Neural cell (in vitro differentiated cells): Measurements from ENCODE around the gene TTC8. TPM values are rescaled to one million over a fixed set of nuclear protein-coding genes. Genes with fewer than 3 reads are reported as not detected.

Source experiments
- H2AFZ ChIP-seq: fragments of 200-600, 300-800 bp; sonication (generic), shearing (Covaris generic); 2 replicates; pipeline ENCODE4 v1.6.0; 2014; ENCODE audit warnings: low read depth, mild to moderate bottlenecking, antibody characterized with exemption, low read length, moderate library complexity
- H3F3A ChIP-seq: fragments of 200-600 bp; shearing (Covaris generic); 2 replicates; pipeline ENCODE4 v1.6.1; 2016; ENCODE audit warnings: mild to moderate bottlenecking, moderate library complexity, mixed read lengths, antibody characterized with exemption, low read length; ENCODE audit not compliant: insufficient read depth, poor library complexity, severe bottlenecking
- H3K27ac ChIP-seq: fragments of 200-600, 300-800 bp; sonication (generic), shearing (Covaris generic); 2 replicates; pipeline ENCODE4 v1.5.1; 2014; ENCODE audit warnings: mild to moderate bottlenecking, low read length, moderate library complexity
- H3K27me3 ChIP-seq: fragments of 300-800, 200-600 bp; sonication (generic), shearing (Covaris generic); 2 replicates; pipeline ENCODE4 v1.6.0; 2014; ENCODE audit warnings: mild to moderate bottlenecking, low read depth, low read length, moderate library complexity; ENCODE audit not compliant: insufficient read depth
- H3K36me3 ChIP-seq: fragments of 300-800, 200-600 bp; sonication (generic), shearing (Covaris generic); 2 replicates; pipeline ENCODE4 v1.5.1; 2014; ENCODE audit warnings: mild to moderate bottlenecking, antibody characterized with exemption, low read length, moderate library complexity; ENCODE audit not compliant: insufficient read depth
- H3K4me2 ChIP-seq: fragments of 300-800, 200-600 bp; sonication (generic), shearing (Covaris generic); 2 replicates; pipeline ENCODE4 v1.6.0; 2014; ENCODE audit warnings: mild to moderate bottlenecking, low read length
- H3K4me3 ChIP-seq: fragments of 300-800, 200-600 bp; sonication (generic), shearing (Covaris generic); 2 replicates; pipeline ENCODE4 v1.5.1; 2014; ENCODE audit warnings: mild to moderate bottlenecking, low read length, moderate library complexity
- H3K79me2 ChIP-seq: fragments of 200-600 bp; shearing (Covaris generic); replicated peaks from 2 replicates; pipeline ENCODE4 v1.6.0; 2014; ENCODE audit warnings: mild to moderate bottlenecking, low read length, moderate library complexity; ENCODE audit not compliant: insufficient read depth
- H3K9ac ChIP-seq: fragments of 300-800, 200-600 bp; sonication (generic), shearing (Covaris generic); 2 replicates; pipeline ENCODE4 v1.6.1; 2016; ENCODE audit warnings: mild to moderate bottlenecking, low read length, mixed read lengths
- H3K9me2 ChIP-seq: fragments of 200-600 bp; shearing (Covaris generic); 2 replicates; pipeline ENCODE4 v1.6.1; 2016; ENCODE audit warnings: mild to moderate bottlenecking, low read length, mixed read lengths; ENCODE audit not compliant: insufficient read depth
- H3K9me3 ChIP-seq: fragments of 200-600, 300-800 bp; sonication (generic), shearing (Covaris generic); 2 replicates; pipeline ENCODE4 v1.6.1; 2016; ENCODE audit warnings: mild to moderate bottlenecking, mixed run types, low read length, moderate library complexity, mixed read lengths
- H4K20me1 ChIP-seq: fragments of 200-600 bp; shearing (Covaris generic); 2 replicates; pipeline ENCODE4 v1.6.1; 2016; ENCODE audit warnings: mild to moderate bottlenecking, mixed run types; ENCODE audit not compliant: insufficient read depth
- EP300 ChIP-seq: fragments of 450-650 bp; conservative IDR thresholded peaks from 2 replicates; pipeline ENCODE4 v1.6.1; 2014; ENCODE audit warnings: antibody characterized with exemption, mild to moderate bottlenecking, moderate library complexity; ENCODE audit not compliant: poor library complexity, severe bottlenecking
- EZH2 ChIP-seq: fragments of 200-600, 300-800 bp; shearing (Covaris generic), sonication (generic); IDR thresholded peaks from 2 replicates; pipeline ENCODE4 v1.6.1; 2014; ENCODE audit warnings: antibody characterized with exemption, low read length, borderline replicate concordance, mild to moderate bottlenecking; ENCODE audit not compliant: insufficient read depth, poor library complexity, severe bottlenecking
- MXI1 ChIP-seq: fragments of 450-650 bp; conservative IDR thresholded peaks from 2 replicates; pipeline ENCODE4 v1.6.1; 2014; ENCODE audit warnings: antibody characterized with exemption, mild to moderate bottlenecking; ENCODE audit not compliant: poor library complexity, severe bottlenecking
- POLR2AphosphoS5 ChIP-seq: IDR thresholded peaks from 2 replicates; pipeline ENCODE4 v1.6.1; 2012
- RAD21 ChIP-seq: fragments of 450-650 bp; conservative IDR thresholded peaks from 2 replicates; pipeline ENCODE4 v1.6.1; 2014; ENCODE audit warnings: antibody characterized with exemption, mild to moderate bottlenecking, moderate library complexity
- SMC3 ChIP-seq: fragments of 450-650 bp; conservative IDR thresholded peaks from 2 replicates; pipeline ENCODE4 v1.6.1; 2014; ENCODE audit warnings: antibody characterized with exemption, mild to moderate bottlenecking, moderate library complexity; ENCODE audit not compliant: poor library complexity
- TAF1 ChIP-seq: IDR thresholded peaks from 2 replicates; pipeline ENCODE4 v1.6.1; 2012; ENCODE audit warnings: low read depth
- polyA plus RNA-seq: library from polyadenylated mRNA; depleted of rRNA; stranded (reverse); fragments of >200 nt; gene quantifications from 2 replicates; pipeline ENCODE4 v1.2.3, GENCODE V29; 2014
- TF ChIP-seq, protein P1 (sequence below): IDR thresholded peaks from 2 replicates; pipeline ENCODE4 v1.6.1; 2012; ENCODE audit warnings: borderline replicate concordance
- TF ChIP-seq, protein P2 (sequence below): fragments of 450-650 bp; IDR thresholded peaks from 2 replicates; pipeline ENCODE4 v1.5.1; 2014; ENCODE audit warnings: antibody characterized with exemption, mild to moderate bottlenecking, moderate library complexity; ENCODE audit not compliant: poor library complexity, severe bottlenecking

TTC8 gene
- polyA plus RNA-seq, 1 donor from 2014 or later: 28.1 TPM

- TF ChIP-seq, protein P1, sequence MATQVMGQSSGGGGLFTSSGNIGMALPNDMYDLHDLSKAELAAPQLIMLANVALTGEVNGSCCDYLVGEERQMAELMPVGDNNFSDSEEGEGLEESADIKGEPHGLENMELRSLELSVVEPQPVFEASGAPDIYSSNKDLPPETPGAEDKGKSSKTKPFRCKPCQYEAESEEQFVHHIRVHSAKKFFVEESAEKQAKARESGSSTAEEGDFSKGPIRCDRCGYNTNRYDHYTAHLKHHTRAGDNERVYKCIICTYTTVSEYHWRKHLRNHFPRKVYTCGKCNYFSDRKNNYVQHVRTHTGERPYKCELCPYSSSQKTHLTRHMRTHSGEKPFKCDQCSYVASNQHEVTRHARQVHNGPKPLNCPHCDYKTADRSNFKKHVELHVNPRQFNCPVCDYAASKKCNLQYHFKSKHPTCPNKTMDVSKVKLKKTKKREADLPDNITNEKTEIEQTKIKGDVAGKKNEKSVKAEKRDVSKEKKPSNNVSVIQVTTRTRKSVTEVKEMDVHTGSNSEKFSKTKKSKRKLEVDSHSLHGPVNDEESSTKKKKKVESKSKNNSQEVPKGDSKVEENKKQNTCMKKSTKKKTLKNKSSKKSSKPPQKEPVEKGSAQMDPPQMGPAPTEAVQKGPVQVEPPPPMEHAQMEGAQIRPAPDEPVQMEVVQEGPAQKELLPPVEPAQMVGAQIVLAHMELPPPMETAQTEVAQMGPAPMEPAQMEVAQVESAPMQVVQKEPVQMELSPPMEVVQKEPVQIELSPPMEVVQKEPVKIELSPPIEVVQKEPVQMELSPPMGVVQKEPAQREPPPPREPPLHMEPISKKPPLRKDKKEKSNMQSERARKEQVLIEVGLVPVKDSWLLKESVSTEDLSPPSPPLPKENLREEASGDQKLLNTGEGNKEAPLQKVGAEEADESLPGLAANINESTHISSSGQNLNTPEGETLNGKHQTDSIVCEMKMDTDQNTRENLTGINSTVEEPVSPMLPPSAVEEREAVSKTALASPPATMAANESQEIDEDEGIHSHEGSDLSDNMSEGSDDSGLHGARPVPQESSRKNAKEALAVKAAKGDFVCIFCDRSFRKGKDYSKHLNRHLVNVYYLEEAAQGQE: no peak
- no peak for TF ChIP-seq MXI1
- no peak for TF ChIP-seq EZH2
- TF ChIP-seq TAF1: no peak
- TF ChIP-seq SMC3: no peak
- TF ChIP-seq, protein P2, sequence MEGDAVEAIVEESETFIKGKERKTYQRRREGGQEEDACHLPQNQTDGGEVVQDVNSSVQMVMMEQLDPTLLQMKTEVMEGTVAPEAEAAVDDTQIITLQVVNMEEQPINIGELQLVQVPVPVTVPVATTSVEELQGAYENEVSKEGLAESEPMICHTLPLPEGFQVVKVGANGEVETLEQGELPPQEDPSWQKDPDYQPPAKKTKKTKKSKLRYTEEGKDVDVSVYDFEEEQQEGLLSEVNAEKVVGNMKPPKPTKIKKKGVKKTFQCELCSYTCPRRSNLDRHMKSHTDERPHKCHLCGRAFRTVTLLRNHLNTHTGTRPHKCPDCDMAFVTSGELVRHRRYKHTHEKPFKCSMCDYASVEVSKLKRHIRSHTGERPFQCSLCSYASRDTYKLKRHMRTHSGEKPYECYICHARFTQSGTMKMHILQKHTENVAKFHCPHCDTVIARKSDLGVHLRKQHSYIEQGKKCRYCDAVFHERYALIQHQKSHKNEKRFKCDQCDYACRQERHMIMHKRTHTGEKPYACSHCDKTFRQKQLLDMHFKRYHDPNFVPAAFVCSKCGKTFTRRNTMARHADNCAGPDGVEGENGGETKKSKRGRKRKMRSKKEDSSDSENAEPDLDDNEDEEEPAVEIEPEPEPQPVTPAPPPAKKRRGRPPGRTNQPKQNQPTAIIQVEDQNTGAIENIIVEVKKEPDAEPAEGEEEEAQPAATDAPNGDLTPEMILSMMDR: no peak
- no peak for TF ChIP-seq POLR2AphosphoS5
- H3K4me2 ChIP-seq: peak overlapping the region; percentile 100
- no peaks in the 10 kb centered on the region for H4K20me1 ChIP-seq
- H3K79me2 ChIP-seq: peaks cover 26% of the 10 kb centered on the region
- no peaks in the 10 kb centered on the region for H3K36me3 ChIP-seq
- H3K27ac ChIP-seq: peak overlapping the region; percentile 84
- no peaks in the 10 kb centered on the region for H3K27me3 ChIP-seq
- peak overlapping the region; percentile 75 for H3K9ac ChIP-seq
- H3K4me3 ChIP-seq: peak overlapping the region; percentile 80
- H3F3A ChIP-seq: no peaks in the 10 kb centered on the region
- no peak overlapping the region for H2AFZ ChIP-seq
- H3K9me2 ChIP-seq: no peaks in the 10 kb centered on the region
- no peaks in the 10 kb centered on the region for H3K9me3 ChIP-seq
Observed at GRCh38 chr14:88825503-88825902, 1.1 kb downstream of the TTC8 start.

GRCh38 chr14:88829188-88829587, 4.7 kb downstream of the TTC8 start:
- Histone ChIP-seq H3K36me3 (no peaks in the 10 kb centered on the region), H3K9me3 (no peaks in the 10 kb centered on the region), H3K27me3 (no peaks in the 10 kb centered on the region), H3K4me3 (no peak overlapping the region), H3K9ac (no peak overlapping the region), H2AFZ (no peak overlapping the region), H3K9me2 (no peaks in the 10 kb centered on the region), H4K20me1 (no peaks in the 10 kb centered on the region), H3K4me2 (no peak overlapping the region), H3K27ac (no peak overlapping the region), H3K79me2 (peaks cover 27% of the 10 kb centered on the region), H3F3A (no peaks in the 10 kb centered on the region)
- TF ChIP-seq RAD21 (no peak), EP300 (no peak), SMC3 (no peak), EZH2 (no peak), POLR2AphosphoS5 (no peak), MXI1 (no peak), TAF1 (no peak)
- TF ChIP-seq, protein P1: no peak
- TF ChIP-seq, protein P2: no peak
